ENCODE measurements around the gene DHRS13. TPM values are rescaled to one million over a fixed set of nuclear protein-coding genes. Genes with fewer than 3 reads are reported as not detected.
A peak's percentile ranks its signal among the peaks of the same experiment; 100 is the strongest.
"Not testable (repeated sequence)": the region's sequence is repeated elsewhere in the genome, so short reads cannot be mapped to it uniquely, and the experiment has no call there.

DHRS13 gene
- total RNA-seq, 1 experiment from 2014 or later: 12.0 TPM

- no peak overlapping the region for H3K4me3 ChIP-seq
- DNase-seq: no peak
- no peaks in the 10 kb centered on the region for H3K9me3 ChIP-seq
- H3K27me3 ChIP-seq: no peaks in the 10 kb centered on the region
- peaks cover 31% of the 10 kb centered on the region for H3K36me3 ChIP-seq
These were observed 22.9 kb downstream of the DHRS13 start for GRCh38 chr17:28879886-28880571.

GRCh38 chr17:28878981-28879380, 23.9 kb downstream of the DHRS13 start:
- Histone ChIP-seq H3K4me3 (no peak overlapping the region), H3K27me3 (no peaks in the 10 kb centered on the region), H3K9me3 (no peaks in the 10 kb centered on the region), H3K36me3 (peaks cover 30% of the 10 kb centered on the region)
- DNase-seq: peak; percentile 20

GRCh38 chr17:28878158-28878910, 24.5 kb downstream of the DHRS13 start:
- H3K27me3 ChIP-seq: no peaks in the 10 kb centered on the region
- H3K4me3 ChIP-seq: no peak overlapping the region
- no peak for DNase-seq
- H3K9me3 ChIP-seq: no peaks in the 10 kb centered on the region
- H3K36me3 ChIP-seq: peaks cover 30% of the 10 kb centered on the region

DNA sequence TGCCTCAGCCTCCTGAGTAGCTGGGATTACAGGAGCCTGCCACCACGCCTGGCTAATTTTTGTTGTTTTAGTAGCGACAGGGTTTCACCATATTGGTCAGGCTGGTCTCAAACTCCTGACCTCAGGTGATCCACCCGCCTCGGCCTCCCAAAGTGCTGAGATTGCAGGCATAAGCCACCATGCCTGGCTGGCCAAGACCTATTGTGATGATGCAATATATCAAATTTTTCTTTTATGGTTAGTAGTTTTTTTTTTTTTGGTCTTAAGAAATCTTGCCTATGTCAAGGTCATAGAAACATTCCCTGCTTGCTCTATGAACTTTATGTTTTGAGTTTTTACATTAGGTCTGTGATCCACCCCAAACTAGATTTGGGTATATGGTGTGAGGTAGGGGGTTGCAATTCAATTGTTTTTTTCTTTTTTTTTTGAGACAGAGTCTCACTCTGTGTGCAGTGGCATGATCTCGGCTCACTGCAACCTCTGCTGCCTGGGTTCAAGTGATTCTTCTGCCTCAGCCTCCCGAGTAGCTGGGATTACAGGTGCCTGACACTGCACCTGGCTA, 25.6 kb downstream of the DHRS13 start:
- H3K4me3 ChIP-seq, H3K27me3 ChIP-seq, H3K9me3 ChIP-seq, DNase-seq: not testable (repeated sequence)
- H3K36me3 ChIP-seq: peaks cover 26% of the 10 kb centered on the region

DNA sequence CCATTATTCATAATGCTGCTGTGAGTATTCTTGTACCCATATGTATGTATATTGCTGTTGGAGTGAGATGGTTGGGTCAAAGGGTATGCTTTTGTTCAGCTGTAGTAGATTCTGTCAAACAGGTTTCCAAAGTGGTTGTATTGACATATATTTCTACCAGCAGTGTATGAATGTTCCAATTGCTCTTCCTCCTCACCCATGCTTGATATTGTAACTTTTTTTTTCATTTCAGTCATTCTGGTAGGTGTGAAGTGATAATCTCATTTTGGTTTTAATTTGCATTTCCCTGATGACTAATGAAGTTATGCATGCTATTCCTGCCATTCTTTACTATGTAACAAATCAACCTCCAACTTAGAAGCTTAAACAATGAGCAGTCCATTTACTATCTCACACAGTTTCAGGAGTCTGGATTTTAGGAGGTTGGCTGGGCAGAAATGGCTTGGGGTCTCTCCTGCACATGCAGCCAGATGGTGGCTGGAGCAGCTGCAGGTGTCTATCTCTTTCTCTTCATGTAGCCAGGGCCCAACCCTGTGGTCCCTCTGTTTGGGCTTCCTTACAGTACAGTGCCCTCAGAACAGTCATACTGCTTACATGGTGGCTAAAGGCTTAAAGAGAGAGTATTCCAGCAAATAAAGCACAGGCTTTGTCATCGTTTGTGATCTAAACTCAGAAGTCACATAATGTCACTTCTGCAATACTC, 26.9 kb downstream of the DHRS13 start:
- Histone ChIP-seq H3K9me3 (no peaks in the 10 kb centered on the region), H3K4me3 (no peak overlapping the region), H3K27me3 (no peaks in the 10 kb centered on the region), H3K36me3 (peaks cover 16% of the 10 kb centered on the region)
- no peak for DNase-seq

- Histone ChIP-seq H3K4me3 (no peak overlapping the region), H3K36me3 (peaks cover 5% of the 10 kb centered on the region; the same call in 1 of the 2 replicates), H3K9me3 (no peaks in the 10 kb centered on the region), H3K27me3 (no peaks in the 10 kb centered on the region)
- no peak for DNase-seq
These were observed 28.1 kb downstream of the DHRS13 start for GRCh38 chr17:28874750-28875149.

GRCh38 chr17:28873839-28874238, 29.0 kb downstream of the DHRS13 start:
- no peaks in the 10 kb centered on the region for H3K27me3 ChIP-seq
- H3K4me3 ChIP-seq: no peak overlapping the region
- peaks cover 5% of the 10 kb centered on the region; the same call in 1 of the 2 replicates for H3K36me3 ChIP-seq
- no peaks in the 10 kb centered on the region for H3K9me3 ChIP-seq
- DNase-seq: no peak

- H3K9me3 ChIP-seq: no peaks in the 10 kb centered on the region
- no peak overlapping the region for H3K4me3 ChIP-seq
- no peak for DNase-seq
- no peaks in the 10 kb centered on the region for H3K27me3 ChIP-seq
- H3K36me3 ChIP-seq: no peaks in the 10 kb centered on the region
These were observed 31.8 kb downstream of the DHRS13 start for GRCh38 chr17:28871056-28871579.

DNA sequence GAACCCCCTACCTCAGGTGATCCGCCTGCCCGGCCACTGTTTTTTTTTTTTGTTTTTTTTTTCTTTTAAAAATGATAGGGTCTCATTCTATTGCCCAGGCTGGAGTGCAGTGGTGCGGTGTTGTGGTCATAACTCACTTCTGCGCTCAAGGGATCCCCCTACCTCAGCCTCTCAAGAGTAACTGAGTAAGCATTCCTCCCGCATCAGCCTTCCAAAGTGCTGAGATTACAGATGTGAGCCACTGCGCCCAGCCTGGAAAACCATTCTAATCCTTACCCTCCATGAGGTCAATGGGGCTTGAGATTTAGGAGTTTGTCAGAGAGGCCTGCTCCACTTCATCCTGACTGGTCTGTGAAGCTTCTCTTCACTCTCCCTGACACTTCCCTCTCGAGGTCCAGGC, 35.6 kb downstream of the DHRS13 start:
- no peaks in the 10 kb centered on the region for H3K9me3 ChIP-seq
- no peaks in the 10 kb centered on the region for H3K27me3 ChIP-seq
- H3K36me3 ChIP-seq: no peaks in the 10 kb centered on the region
- DNase-seq: no peak
- no peak overlapping the region for H3K4me3 ChIP-seq

GRCh38 chr17:28865946-28866752, 36.7 kb downstream of the DHRS13 start:
- no peak for DNase-seq
- no peaks in the 10 kb centered on the region for H3K27me3 ChIP-seq
- H3K4me3 ChIP-seq: no peak overlapping the region
- H3K36me3 ChIP-seq: peaks cover 2% of the 10 kb centered on the region; the same call in 1 of the 2 replicates
- H3K9me3 ChIP-seq: no peaks in the 10 kb centered on the region

- DNase-seq: no peak
- H3K36me3 ChIP-seq: peaks cover 8% of the 10 kb centered on the region
- no peak overlapping the region for H3K4me3 ChIP-seq
- no peaks in the 10 kb centered on the region for H3K27me3 ChIP-seq
- no peaks in the 10 kb centered on the region for H3K9me3 ChIP-seq
These were observed 37.7 kb downstream of the DHRS13 start for GRCh38 chr17:28864991-28865849.

DNA sequence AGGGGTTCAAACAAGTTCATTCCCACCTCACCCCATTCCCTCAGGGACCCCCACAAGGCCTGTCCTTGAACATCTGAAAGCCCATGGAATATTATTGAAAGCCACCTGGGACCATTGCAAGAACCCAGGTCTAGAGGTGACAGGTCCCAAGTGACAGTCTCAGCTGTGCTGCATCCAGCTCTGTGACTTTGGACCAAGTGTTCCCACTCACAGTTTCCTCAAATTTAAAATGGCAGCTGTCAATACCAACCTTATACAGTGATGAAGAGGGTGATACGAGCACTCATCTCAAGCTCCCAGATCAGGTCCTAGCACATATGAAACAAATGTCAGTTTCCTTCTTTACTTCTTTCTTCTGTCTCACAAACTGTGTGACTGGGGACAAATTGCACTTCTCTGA, 38.9 kb downstream of the DHRS13 start:
- no peak for DNase-seq
- Histone ChIP-seq H3K36me3 (peaks cover 12% of the 10 kb centered on the region), H3K9me3 (no peaks in the 10 kb centered on the region), H3K4me3 (no peak overlapping the region), H3K27me3 (no peaks in the 10 kb centered on the region)

DNA sequence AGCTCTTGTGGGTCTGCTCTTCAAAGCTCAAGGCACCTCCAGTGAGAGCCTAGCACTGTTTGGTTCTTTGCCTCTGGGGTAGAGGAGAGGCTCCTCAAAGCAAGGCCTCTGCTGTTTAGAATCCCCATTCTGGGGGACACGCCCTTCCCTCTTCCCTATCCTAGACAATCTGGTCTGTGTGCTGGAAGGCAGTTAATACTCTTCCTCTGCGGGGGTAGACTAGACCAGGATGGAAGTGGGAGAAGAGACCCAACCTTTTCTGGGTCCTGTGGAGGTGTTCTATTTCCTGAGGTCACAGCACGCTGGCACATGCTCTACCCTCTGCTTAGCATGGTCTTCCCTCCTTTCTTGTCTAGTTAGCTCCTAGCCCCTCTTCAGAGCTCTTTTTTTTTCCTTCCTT, 40.3 kb downstream of the DHRS13 start:
- H3K9me3 ChIP-seq: no peaks in the 10 kb centered on the region
- peaks cover 26% of the 10 kb centered on the region for H3K36me3 ChIP-seq
- no peak overlapping the region for H3K4me3 ChIP-seq
- no peaks in the 10 kb centered on the region for H3K27me3 ChIP-seq
- no peak for DNase-seq

- Histone ChIP-seq H3K27me3 (no peaks in the 10 kb centered on the region), H3K4me3 (no peak overlapping the region), H3K36me3 (peaks cover 32% of the 10 kb centered on the region), H3K9me3 (no peaks in the 10 kb centered on the region)
- no peak for DNase-seq
These were observed 41.3 kb downstream of the DHRS13 start for GRCh38 chr17:28861393-28862203.

DNA sequence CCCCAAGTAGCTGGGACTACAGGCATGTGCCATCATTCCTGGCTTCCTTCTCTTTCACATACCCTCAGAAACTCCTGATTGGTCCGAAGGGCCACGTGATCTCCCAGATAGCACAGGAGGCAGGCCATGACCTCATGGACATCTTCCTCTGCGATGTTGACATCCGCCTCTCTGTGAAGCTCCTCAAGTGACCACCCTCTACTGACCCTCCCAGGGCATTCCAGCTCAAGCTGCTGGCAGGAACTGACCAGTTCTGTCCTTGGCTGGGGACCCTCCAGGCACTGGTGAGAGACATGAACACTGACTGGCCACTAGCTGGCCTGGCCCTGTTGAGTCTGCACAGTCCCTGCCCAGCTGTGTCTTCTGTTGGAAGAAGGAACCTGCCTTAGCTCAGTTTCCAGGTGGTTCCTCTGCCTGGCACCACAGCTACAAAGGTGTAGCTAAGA, 42.5 kb downstream of the DHRS13 start:
- Histone ChIP-seq H3K4me3 (no peak overlapping the region), H3K9me3 (no peaks in the 10 kb centered on the region), H3K36me3 (peaks cover 39% of the 10 kb centered on the region), H3K27me3 (no peaks in the 10 kb centered on the region)
- DNase-seq: no peak
